GM18858 (cell line): Measurements from ENCODE around the gene XXYLT1.
"Not testable (repeated sequence)": the region's sequence is repeated elsewhere in the genome, so short reads cannot be mapped to it uniquely, and the experiment has no call there.

Source experiments
- ATAC-seq: cut with Tn5 transposase; IDR thresholded peaks from one replicate; pipeline ENCODE4 v1.9.1; 2021; ENCODE audit not compliant: unreplicated experiment

XXYLT1 gene

GRCh38 chr3:195052939-195053338 lies 218.0 kb downstream of the XXYLT1 start:
- no peak for ATAC-seq

- not testable (repeated sequence) for ATAC-seq
Measured at GRCh38 chr3:195050296-195050695, 220.7 kb downstream of the XXYLT1 start.

- ATAC-seq, result no peak
Measured at GRCh38 chr3:195048059-195048905, 222.7 kb downstream of the XXYLT1 start.

- no peak for ATAC-seq
Measured at GRCh38 chr3:195047536-195047935, 223.4 kb downstream of the XXYLT1 start.

- ATAC-seq, result no peak
Measured at GRCh38 chr3:195046441-195046840, 224.5 kb downstream of the XXYLT1 start.

GRCh38 chr3:195045481-195046210 lies 225.3 kb downstream of the XXYLT1 start:
- ATAC-seq, result no peak

- no peak for ATAC-seq
Measured at GRCh38 chr3:195044411-195044810, 226.5 kb downstream of the XXYLT1 start.

- no peak for ATAC-seq
Measured at GRCh38 chr3:195043607-195044339, 227.2 kb downstream of the XXYLT1 start.

- ATAC-seq, result no peak
Measured at GRCh38 chr3:195042743-195043606, 228.0 kb downstream of the XXYLT1 start.

- ATAC-seq, result no peak
Measured at GRCh38 chr3:195041871-195042742, 228.9 kb downstream of the XXYLT1 start.

- ATAC-seq, result no peak
Measured at GRCh38 chr3:195040773-195041520, 230.0 kb downstream of the XXYLT1 start.

- ATAC-seq, result no peak
Measured at GRCh38 chr3:195040094-195040493, 230.9 kb downstream of the XXYLT1 start.

GRCh38 chr3:195039180-195039843 lies 231.6 kb downstream of the XXYLT1 start:
- no peak for ATAC-seq

GRCh38 chr3:195038161-195038560 lies 232.8 kb downstream of the XXYLT1 start:
- no peak for ATAC-seq

GRCh38 chr3:195037586-195037985 lies 233.4 kb downstream of the XXYLT1 start:
- not testable (repeated sequence) for ATAC-seq

GRCh38 chr3:195036974-195037373 lies 234.0 kb downstream of the XXYLT1 start:
- ATAC-seq, result no peak

- ATAC-seq, result no peak
Measured at GRCh38 chr3:195036574-195036973, 234.4 kb downstream of the XXYLT1 start.

GRCh38 chr3:195036203-195036505 lies 234.8 kb downstream of the XXYLT1 start:
- no peak for ATAC-seq
